Keratinocyte (primary cell): ENCODE measurements around the gene ALG2. TPM values are rescaled to one million over a fixed set of nuclear protein-coding genes. Genes with fewer than 3 reads are reported as not detected.
A peak's percentile ranks its signal among the peaks of the same experiment; 100 is the strongest.

ENCODE experiments used
- DNase-seq: peaks from one replicate; pipeline ENCODE4 v3.0.0-alpha.2; 2011; ENCODE audit warnings: low read depth, missing footprints, low spot score
- FAIRE-seq: peaks from 2 replicates; lab custom pipeline; 2011; peaks lifted over from hg19 to GRCh38; lab: Jason Lieb, UNC
- H2AFZ ChIP-seq: 2 replicates; pipeline ENCODE4 v1.6.0; 2012; ENCODE audit warnings: low read length, control low read depth, inconsistent platforms; ENCODE audit not compliant: control insufficient read depth
- H3K27ac ChIP-seq: 2 replicates; pipeline ENCODE4 v1.5.1; 2011; ENCODE audit warnings: low read length; ENCODE audit not compliant: control insufficient read depth, insufficient read depth
- H3K27me3 ChIP-seq: 3 replicates; pipeline ENCODE4 v1.6.0; 2011; ENCODE audit warnings: low read length; ENCODE audit not compliant: control insufficient read depth, insufficient read depth; ENCODE audit errors: extremely low read depth
- H3K36me3 ChIP-seq, 2 experiments: 2 replicates in 1 of 2; 3 replicates in 1 of 2; pipeline ENCODE4 v1.5.1; 2011; ENCODE audit warnings: low read length in 2 of 2, mild to moderate bottlenecking in 1 of 2; ENCODE audit not compliant: control insufficient read depth in 2 of 2, insufficient read depth in 2 of 2; ENCODE audit errors: extremely low read depth in 1 of 2
- H3K4me1 ChIP-seq: 3 replicates; pipeline ENCODE4 v1.5.1; 2011; ENCODE audit warnings: low read length; ENCODE audit not compliant: control insufficient read depth, insufficient read depth; ENCODE audit errors: extremely low read depth
- H3K4me2 ChIP-seq: 3 replicates; pipeline ENCODE4 v1.6.0; 2011; ENCODE audit warnings: low read depth, low read length; ENCODE audit not compliant: control insufficient read depth, insufficient read depth; ENCODE audit errors: extremely low read depth
- H3K4me3 ChIP-seq, 3 experiments: fragments of 200-600 bp in 1 of 3; sonication (generic) in 1 of 3; 2 replicates in 2 of 3; 3 replicates in 1 of 3; pipeline ENCODE4 v1.5.1; 2011 to 2016; ENCODE audit warnings: low read length in 3 of 3, mild to moderate bottlenecking in 3 of 3, control low read depth in 2 of 3, inconsistent platforms in 1 of 3, low read depth in 1 of 3, mixed read lengths in 1 of 3, mixed run types in 1 of 3, moderate library complexity in 1 of 3; ENCODE audit not compliant: control insufficient read depth in 2 of 3, insufficient read depth in 2 of 3; ENCODE audit errors: extremely low read depth in 1 of 3
- H3K79me2 ChIP-seq: 2 replicates; pipeline ENCODE4 v1.6.0; 2012; ENCODE audit warnings: low read length; ENCODE audit not compliant: control insufficient read depth, insufficient read depth
- H3K9ac ChIP-seq: 3 replicates; pipeline ENCODE4 v1.6.0; 2011; ENCODE audit warnings: low read length; ENCODE audit not compliant: control insufficient read depth, insufficient read depth; ENCODE audit errors: extremely low read depth
- H3K9me1 ChIP-seq: 3 replicates; pipeline ENCODE4 v1.6.0; 2011; ENCODE audit warnings: low read length; ENCODE audit not compliant: control insufficient read depth, insufficient read depth; ENCODE audit errors: extremely low read depth
- H3K9me3 ChIP-seq: 2 replicates; pipeline ENCODE4 v1.5.1; 2012; ENCODE audit warnings: low read depth, low read length; ENCODE audit not compliant: control insufficient read depth
- H4K20me1 ChIP-seq: 3 replicates; pipeline ENCODE4 v1.6.0; 2011; ENCODE audit warnings: low read length; ENCODE audit not compliant: control insufficient read depth, insufficient read depth; ENCODE audit errors: extremely low read depth
- EZH2 ChIP-seq: IDR thresholded peaks from one replicate; pipeline ENCODE4 v1.6.1; 2012; ENCODE audit warnings: inconsistent platforms, mild to moderate bottlenecking, low read length, moderate library complexity
- dilution Hi-C: fragments of 300-500 bp; cut with MboI; formaldehyde crosslinking; loops from one replicate; pipeline ENCODE4 v1.7.0; 2020; ENCODE audit warnings: low sequenced_read_pairs; ENCODE audit not compliant: extremely low pct_ligation_motif_present
- polyA minus RNA-seq, 3 experiments: library from RNA; depleted of rRNA, polyadenylated mRNA; stranded (reverse); fragments of >200 nt; gene quantifications; 1 replicate in 1 of 3; 2 replicates in 1 of 3; 3 replicates in 1 of 3; pipeline ENCODE4 v1.2.3, GENCODE V29; 2011
- polyA plus RNA-seq, 5 experiments: library from polyadenylated mRNA; depleted of rRNA in 3 of 5; stranded (reverse) in 3 of 5; stranded (forward) in 1 of 5; unstranded in 1 of 5; fragments of >200 nt; gene quantifications; 1 replicate in 1 of 5; 2 replicates in 3 of 5; 3 replicates in 1 of 5; pipeline versions ENCODE4 v1.2.1 to v1.2.3, GENCODE V29; 2011 to 2012; ENCODE audit warnings: missing spikeins in 2 of 5, low read depth in 1 of 5, low replicate concordance in 1 of 5
- TF ChIP-seq, protein P1 (sequence below), 3 experiments: IDR thresholded peaks in 1 of 3; conservative IDR thresholded peaks in 1 of 3; optimal IDR thresholded peaks in 1 of 3; 2 replicates in 2 of 3; 3 replicates in 1 of 3; pipeline versions ENCODE3 to v1.5.1; 2011; ENCODE audit warnings: low read length in 3 of 3, mild to moderate bottlenecking in 3 of 3, moderate library complexity in 2 of 3, control low read depth in 1 of 3, inconsistent platforms in 1 of 3; ENCODE audit not compliant: insufficient read depth in 2 of 3; ENCODE audit errors: extremely low read depth in 1 of 3

Gene ALG2, protein sequence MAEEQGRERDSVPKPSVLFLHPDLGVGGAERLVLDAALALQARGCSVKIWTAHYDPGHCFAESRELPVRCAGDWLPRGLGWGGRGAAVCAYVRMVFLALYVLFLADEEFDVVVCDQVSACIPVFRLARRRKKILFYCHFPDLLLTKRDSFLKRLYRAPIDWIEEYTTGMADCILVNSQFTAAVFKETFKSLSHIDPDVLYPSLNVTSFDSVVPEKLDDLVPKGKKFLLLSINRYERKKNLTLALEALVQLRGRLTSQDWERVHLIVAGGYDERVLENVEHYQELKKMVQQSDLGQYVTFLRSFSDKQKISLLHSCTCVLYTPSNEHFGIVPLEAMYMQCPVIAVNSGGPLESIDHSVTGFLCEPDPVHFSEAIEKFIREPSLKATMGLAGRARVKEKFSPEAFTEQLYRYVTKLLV
- polyA plus RNA-seq (48.2 to 57.1 TPM (median 50.9 TPM) in 3 replicates), polyA minus RNA-seq (15.0 to 37.4 TPM (median 30.8 TPM) in 3 replicates)
- polyA plus RNA-seq (2011; ENCODE audit: low read depth), result 6.3 TPM
- polyA plus RNA-seq (2011; cell fraction: cytosol; rRNA removed), result 27.8 and 50.3 TPM in 2 replicates
- 76.5 and 87.7 TPM in 2 replicates for polyA plus RNA-seq (2011; cell fraction: nucleus; rRNA removed)
- 25.0 and 31.5 TPM in 2 replicates for polyA plus RNA-seq (2012; ENCODE audit: low replicate concordance)
- polyA minus RNA-seq (2011; cell fraction: cytosol; rRNA and poly(A)+ RNA removed), result 37.4 TPM
- polyA minus RNA-seq (2011; cell fraction: nucleus; rRNA and poly(A)+ RNA removed), result 54.7 and 64.1 TPM in 2 replicates

DNA sequence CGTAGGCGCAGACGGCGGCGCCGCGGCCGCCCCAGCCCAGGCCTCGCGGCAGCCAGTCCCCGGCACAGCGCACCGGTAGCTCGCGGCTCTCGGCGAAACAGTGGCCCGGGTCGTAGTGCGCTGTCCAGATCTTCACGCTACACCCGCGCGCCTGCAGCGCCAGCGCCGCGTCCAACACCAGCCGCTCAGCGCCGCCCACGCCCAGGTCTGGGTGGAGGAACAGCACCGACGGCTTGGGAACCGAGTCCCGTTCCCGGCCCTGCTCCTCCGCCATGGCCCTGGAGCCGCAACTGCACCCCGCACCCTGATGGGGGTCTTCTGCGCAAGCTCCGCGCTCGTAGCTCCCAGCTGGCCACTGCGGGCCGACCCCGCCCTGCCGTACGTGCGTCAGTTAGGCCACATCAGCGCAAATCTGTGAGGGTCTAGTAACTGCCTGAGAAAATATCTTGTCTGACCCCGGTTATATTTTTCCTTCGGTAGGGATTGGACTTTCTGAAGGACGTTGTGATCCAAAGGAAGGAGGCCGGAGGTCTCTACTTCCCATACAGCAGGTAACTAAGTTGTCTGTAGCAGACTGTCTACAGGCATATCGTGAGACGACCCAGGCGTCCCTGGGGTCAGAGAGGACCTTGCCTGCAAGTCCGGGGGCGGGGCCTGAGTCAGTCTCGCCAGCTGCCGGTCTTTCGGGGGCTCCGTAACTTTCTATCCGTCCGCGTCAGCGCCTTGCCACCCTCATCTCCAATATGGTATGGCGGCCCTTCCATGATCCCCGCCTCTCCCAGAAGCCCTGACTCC lies at the start of gene ALG2, which contains the start of gene SEC61B:
ALG2 (minus strand) TSS at position 322 of the 795 bp plus-strand sequence; CDS start at position 274, 48 bp downstream.
SEC61B (plus strand) TSS at position 662 of the 795 bp plus-strand sequence; CDS start at position 744, 82 bp downstream.
- DNase-seq (peak; percentile 59), FAIRE-seq (peak; percentile 51)
- no peak for TF ChIP-seq EZH2
- TF ChIP-seq, protein P1, sequence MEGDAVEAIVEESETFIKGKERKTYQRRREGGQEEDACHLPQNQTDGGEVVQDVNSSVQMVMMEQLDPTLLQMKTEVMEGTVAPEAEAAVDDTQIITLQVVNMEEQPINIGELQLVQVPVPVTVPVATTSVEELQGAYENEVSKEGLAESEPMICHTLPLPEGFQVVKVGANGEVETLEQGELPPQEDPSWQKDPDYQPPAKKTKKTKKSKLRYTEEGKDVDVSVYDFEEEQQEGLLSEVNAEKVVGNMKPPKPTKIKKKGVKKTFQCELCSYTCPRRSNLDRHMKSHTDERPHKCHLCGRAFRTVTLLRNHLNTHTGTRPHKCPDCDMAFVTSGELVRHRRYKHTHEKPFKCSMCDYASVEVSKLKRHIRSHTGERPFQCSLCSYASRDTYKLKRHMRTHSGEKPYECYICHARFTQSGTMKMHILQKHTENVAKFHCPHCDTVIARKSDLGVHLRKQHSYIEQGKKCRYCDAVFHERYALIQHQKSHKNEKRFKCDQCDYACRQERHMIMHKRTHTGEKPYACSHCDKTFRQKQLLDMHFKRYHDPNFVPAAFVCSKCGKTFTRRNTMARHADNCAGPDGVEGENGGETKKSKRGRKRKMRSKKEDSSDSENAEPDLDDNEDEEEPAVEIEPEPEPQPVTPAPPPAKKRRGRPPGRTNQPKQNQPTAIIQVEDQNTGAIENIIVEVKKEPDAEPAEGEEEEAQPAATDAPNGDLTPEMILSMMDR (optimal IDR thresholded peaks at IDR 0.05 in 1 of 3, IDR thresholded peaks at IDR 0.05 in 1 of 3, conservative IDR thresholded peaks at IDR 0.05 in 1 of 3; ENCODE audit: extremely low read depth in 1 of 3, insufficient read depth in 2 of 3, low read length in 3 of 3), result no peak
- Histone ChIP-seq H3K9me1 (no peaks in the 10 kb centered on the region), H2AFZ (peak within 1 kb of the TSS; percentile 93), H4K20me1 (peaks cover 6% of the 10 kb centered on the region), H3K79me2 (peaks cover 97% of the 10 kb centered on the region), H3K9ac (peak within 1 kb of the TSS; percentile 100), H3K27me3 (no peaks in the 10 kb centered on the region), H3K9me3 (no peaks in the 10 kb centered on the region), H3K4me2 (peak within 1 kb of the TSS; percentile 94), H3K27ac (peak within 1 kb of the TSS; percentile 100), H3K4me1 (peaks cover 23% of the 10 kb centered on the region), H3K4me3 (peak within 1 kb of the TSS; percentile 90 to 98 (median 97)), H3K36me3 (peaks cover 7 to 29% of the 10 kb centered on the region in 2 experiments)
- dilution Hi-C loops, result no loop called here

DNA sequence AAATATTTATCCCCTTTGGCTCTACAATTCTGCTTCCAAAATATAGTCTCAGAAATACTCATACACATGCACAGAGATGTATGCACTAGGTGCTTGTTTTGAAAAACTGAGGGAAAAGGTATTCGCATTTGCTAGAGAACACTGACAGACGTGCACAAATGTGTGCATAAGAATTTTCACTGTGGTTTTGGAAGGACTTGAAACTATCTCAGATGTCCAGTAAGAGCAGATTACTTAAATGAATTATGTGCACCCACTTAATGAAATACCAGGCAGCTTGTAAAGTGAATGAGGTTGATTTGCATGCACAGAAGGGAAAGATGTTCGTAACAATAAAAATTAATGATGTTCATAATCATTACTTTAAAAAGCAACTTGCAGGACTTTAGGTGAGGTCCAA lies 48.7 kb upstream of the ALG2 start:
- TF ChIP-seq, protein P1 (optimal IDR thresholded peaks at IDR 0.05 in 1 of 3, IDR thresholded peaks at IDR 0.05 in 1 of 3, conservative IDR thresholded peaks at IDR 0.05 in 1 of 3; ENCODE audit: extremely low read depth in 1 of 3, insufficient read depth in 2 of 3, low read length in 3 of 3), result no peak
- no peak for TF ChIP-seq EZH2
- DNase-seq, result no peak
- H3K79me2 ChIP-seq, result no peaks in the 10 kb centered on the region
- no peaks in the 10 kb centered on the region for H3K9me1 ChIP-seq
- H3K27me3 ChIP-seq, result no peaks in the 10 kb centered on the region
- H3K4me3 ChIP-seq, result no peak overlapping the region
- H2AFZ ChIP-seq, result no peak overlapping the region
- no peaks in the 10 kb centered on the region for H3K36me3 ChIP-seq
- dilution Hi-C loops, result no loop called here
- H3K4me1 ChIP-seq, result no peaks in the 10 kb centered on the region
- no peaks in the 10 kb centered on the region for H4K20me1 ChIP-seq
- H3K4me2 ChIP-seq, result no peak overlapping the region
- no peak for FAIRE-seq
- no peak overlapping the region for H3K9ac ChIP-seq
- no peaks in the 10 kb centered on the region for H3K9me3 ChIP-seq
- H3K27ac ChIP-seq, result no peak overlapping the region
